Retinal pigment epithelial cell (primary cell): ENCODE results near the gene C5AR2.
A peak's percentile ranks its signal among the peaks of the same experiment; 100 is the strongest.

ENCODE experiments used
- DNase-seq: peaks from one replicate; pipeline ENCODE4 v3.0.0-alpha.2; 2010; ENCODE audit warnings: low read depth
- H3K4me3 ChIP-seq: 2 replicates; pipeline ENCODE4 v1.5.1; 2011; ENCODE audit warnings: mild to moderate bottlenecking, low read length, control low read depth, moderate library complexity
- TF ChIP-seq, protein P1 (sequence below): conservative IDR thresholded peaks from 2 replicates; pipeline ENCODE4 v1.5.1; 2011; ENCODE audit warnings: low read depth, low read length, control low read depth, inconsistent platforms

C5AR2 gene

DNA sequence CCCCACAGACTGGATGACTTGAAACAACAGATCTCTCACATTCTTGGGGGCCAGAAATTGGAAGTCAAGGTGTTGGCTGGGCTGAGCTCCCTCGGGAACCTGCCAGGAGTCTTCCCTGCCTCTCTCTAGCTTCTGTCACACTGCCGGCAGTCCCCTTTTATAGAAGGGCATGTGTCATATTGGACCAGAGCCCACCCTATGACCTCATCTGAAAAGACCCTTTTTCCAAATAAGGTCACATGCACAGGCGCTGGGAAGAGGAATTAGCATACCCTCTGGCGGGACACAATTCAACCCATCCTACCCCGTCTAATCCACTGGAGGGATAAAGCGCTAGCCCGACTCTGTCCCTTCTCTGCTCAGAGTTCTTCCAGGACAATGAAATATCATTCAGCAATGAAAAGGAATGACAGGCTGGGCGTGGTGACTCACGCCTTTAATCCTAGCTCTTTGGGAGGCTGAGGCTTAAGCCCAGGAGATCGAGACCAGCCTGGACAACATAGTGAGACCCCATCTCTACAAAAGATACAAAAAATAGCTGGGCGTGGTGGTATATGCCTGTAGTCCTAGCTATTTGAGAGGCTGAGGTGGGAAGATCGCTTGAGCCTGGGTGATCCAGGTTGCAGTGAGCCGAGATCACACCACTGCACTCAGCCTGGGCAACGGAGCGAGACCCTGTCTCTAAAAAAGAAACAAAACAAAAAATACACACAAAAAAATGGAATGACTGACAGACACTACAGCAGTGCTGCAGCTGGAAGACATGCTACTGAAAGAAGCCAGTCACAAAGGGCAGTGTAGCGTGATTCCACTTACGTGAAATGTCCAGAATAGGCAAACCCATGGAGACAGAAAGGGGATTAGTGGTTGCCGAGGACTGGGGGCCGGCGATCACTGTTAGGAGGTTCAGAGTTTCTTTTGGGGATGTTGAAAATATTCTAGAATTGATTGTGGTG, 58.8 kb downstream of the C5AR2 start:
- no peak for DNase-seq
- TF ChIP-seq, protein P1, sequence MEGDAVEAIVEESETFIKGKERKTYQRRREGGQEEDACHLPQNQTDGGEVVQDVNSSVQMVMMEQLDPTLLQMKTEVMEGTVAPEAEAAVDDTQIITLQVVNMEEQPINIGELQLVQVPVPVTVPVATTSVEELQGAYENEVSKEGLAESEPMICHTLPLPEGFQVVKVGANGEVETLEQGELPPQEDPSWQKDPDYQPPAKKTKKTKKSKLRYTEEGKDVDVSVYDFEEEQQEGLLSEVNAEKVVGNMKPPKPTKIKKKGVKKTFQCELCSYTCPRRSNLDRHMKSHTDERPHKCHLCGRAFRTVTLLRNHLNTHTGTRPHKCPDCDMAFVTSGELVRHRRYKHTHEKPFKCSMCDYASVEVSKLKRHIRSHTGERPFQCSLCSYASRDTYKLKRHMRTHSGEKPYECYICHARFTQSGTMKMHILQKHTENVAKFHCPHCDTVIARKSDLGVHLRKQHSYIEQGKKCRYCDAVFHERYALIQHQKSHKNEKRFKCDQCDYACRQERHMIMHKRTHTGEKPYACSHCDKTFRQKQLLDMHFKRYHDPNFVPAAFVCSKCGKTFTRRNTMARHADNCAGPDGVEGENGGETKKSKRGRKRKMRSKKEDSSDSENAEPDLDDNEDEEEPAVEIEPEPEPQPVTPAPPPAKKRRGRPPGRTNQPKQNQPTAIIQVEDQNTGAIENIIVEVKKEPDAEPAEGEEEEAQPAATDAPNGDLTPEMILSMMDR: no peak
- no peak overlapping the region for H3K4me3 ChIP-seq

DNA sequence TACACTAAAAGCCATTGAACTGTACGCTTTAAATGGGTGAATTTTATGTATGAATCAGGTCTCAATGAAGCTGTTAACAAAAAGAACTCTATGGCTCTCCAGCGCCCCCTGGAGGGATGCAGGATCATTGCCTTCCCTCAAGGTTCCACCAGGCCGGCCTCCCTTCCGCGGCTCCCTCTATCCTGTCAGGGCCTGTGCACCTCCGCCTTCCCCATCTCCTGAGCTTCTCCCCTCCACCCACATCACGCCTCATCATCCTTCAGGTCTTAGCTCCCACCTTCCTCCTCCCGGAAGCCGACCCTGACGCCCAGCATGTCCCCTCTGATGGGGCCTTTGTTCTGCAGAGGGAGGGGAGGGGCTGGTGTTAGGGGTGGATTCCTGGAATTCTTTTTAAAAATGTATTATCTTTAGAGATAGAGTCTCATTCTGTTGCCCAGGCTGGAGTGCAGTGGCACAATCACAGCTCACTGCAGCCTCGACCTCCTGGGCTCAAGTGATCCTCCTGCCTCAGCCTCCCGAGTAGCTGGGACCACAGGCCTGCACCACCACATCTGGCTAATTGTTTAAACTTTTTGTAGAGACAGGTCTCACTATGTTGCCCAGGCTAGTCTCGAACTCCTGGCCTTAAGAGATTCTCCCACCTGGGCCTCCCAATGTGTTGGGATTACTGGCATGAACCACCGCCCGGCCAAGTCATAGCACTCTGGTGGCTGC, 59.7 kb downstream of the C5AR2 start:
- DNase-seq: peak; percentile 2
- TF ChIP-seq, protein P1: peak; percentile 96
- H3K4me3 ChIP-seq: no peak overlapping the region
